ENCODE results near the gene TAPBP.
A peak's percentile ranks its signal among the peaks of the same experiment; 100 is the strongest.

Gene TAPBP

DNA sequence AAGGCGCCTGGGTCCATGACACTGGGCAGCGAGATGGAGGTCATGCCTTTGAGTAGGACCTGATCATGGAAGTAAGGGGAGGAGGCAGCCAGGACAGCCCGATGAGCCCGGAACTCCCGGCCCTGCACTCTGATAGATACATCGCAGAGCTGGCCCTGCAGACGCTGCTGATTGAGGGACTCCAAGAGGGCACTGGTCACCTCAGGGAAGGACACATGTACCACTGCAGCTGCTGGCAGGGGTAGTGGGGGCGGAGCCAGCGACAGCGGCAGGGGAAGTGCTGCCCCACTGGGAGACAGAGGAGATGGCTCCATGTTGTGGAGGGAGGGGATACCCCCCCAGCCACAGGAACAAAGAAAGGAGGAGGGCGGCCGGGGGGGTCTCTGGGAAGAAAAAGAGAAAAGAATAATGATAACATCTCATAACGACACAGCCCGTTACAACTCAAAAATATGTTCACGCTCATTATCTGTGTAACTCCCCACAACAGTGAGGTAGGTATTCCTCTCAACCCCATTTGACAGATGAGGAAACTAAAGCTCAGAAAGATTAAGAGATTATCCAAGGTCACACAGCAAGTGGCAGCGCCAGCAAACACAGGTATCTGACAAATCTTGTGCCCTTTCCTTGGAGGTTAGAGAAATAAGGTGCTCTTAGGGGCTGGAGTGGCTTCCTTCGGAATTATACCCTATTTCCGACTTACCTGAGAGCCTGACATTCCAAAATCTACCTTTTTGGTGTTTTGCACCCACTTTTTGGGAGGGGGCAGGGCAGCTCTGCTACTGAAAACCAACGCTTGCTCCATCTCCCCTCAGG is 2.9 kb upstream of the TAPBP start:
- Histone ChIP-seq H3K9ac (peak overlapping the region in 5 of 11 experiments; percentile 11 to 44 (median 33); a peak in 4 of 22 replicates), H4K20me1 (peaks cover 17 to 62% (median 48%) of the 10 kb centered on the region in 11 experiments; a peak in 21 of 22 replicates), H3K4me1 (peaks cover 68 to 77% (median 76%) of the 10 kb centered on the region in 10 experiments), H3K4me2 (peak overlapping the region; percentile 52 to 100 (median 96)), H3K36me3 (peaks cover 30 to 46% (median 35%) of the 10 kb centered on the region in 11 experiments), H3K4me3 (peak overlapping the region; percentile 44 to 73 (median 56); a peak in 19 of 20 replicates), H3K9me3 (replicated peaks in 1 of 11) (no peaks in the 10 kb centered on the region), H3K27me3 (no peaks in the 10 kb centered on the region), H3K27ac (peak overlapping the region in 3 of 11 experiments; percentile 1 to 20 (median 11); a peak in 4 of 22 replicates)
- TF ChIP-seq Cebpa-rat (IDR thresholded peaks at IDR 0.05): no peak

DNA sequence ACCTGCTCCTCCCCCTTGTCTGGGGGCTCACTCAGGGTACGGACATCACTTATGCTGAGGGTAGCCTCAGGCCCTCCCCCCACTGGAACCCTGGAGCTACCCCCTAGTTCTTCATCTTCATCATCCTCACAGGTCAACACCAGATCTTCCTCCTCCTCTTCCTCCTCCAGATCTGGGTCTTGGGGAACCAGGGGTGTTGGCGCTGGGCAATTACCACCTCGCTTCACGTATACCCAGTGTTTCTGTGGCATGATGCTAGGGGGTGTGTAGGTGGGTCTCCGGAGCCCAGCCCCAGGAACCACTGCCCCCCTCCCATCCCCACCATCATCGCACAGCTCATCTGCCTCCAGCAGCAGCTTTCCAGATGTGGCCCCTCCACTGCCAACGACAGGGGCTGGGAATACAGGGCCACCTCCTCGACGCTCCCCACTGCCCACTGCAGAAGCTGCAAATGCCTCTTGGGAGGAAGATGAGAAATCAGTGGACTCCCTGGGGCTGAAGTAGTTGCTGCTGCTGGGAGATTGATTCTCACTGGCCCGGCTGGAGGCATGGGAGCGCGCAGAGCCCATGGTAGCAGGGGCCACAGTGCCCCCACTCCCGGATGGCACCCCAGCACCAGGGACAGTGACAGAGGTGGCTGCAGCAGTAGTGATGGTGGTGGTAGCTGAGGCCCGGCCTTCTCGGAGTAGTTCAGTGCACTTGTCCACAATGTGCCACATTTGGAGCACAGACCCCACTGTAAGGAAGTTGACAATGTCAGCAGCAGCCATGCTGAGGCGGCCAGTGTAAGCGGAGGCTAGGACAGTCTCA is 2.1 kb upstream of the TAPBP start:
- H3K4me2 ChIP-seq: peak overlapping the region; percentile 85 to 100 (median 98); a peak in 20 of 22 replicates
- H3K4me3 ChIP-seq: 0 out of 20 replicates have a peak overlapping the region, but pooled peaks of 1 of the 10 experiments have one; percentile 91
- H3K36me3 ChIP-seq: peaks cover 28 to 48% (median 39%) of the 10 kb centered on the region in 11 experiments
- TF ChIP-seq Cebpa-rat (IDR thresholded peaks at IDR 0.05): no peak
- H4K20me1 ChIP-seq: peaks cover 25 to 62% (median 50%) of the 10 kb centered on the region in 11 experiments; a peak in 21 of 22 replicates
- peak overlapping the region in 1 of 11 experiments; percentile 90; a peak in 1 of 22 replicates for H3K9ac ChIP-seq
- H3K27me3 ChIP-seq: no peaks in the 10 kb centered on the region
- H3K27ac ChIP-seq: peak overlapping the region in 3 of 11 experiments; percentile 20 to 95 (median 92); a peak in 5 of 22 replicates
- peaks cover 68 to 77% (median 76%) of the 10 kb centered on the region in 10 experiments for H3K4me1 ChIP-seq
- H3K9me3 ChIP-seq (replicated peaks in 1 of 11): no peaks in the 10 kb centered on the region

DNA sequence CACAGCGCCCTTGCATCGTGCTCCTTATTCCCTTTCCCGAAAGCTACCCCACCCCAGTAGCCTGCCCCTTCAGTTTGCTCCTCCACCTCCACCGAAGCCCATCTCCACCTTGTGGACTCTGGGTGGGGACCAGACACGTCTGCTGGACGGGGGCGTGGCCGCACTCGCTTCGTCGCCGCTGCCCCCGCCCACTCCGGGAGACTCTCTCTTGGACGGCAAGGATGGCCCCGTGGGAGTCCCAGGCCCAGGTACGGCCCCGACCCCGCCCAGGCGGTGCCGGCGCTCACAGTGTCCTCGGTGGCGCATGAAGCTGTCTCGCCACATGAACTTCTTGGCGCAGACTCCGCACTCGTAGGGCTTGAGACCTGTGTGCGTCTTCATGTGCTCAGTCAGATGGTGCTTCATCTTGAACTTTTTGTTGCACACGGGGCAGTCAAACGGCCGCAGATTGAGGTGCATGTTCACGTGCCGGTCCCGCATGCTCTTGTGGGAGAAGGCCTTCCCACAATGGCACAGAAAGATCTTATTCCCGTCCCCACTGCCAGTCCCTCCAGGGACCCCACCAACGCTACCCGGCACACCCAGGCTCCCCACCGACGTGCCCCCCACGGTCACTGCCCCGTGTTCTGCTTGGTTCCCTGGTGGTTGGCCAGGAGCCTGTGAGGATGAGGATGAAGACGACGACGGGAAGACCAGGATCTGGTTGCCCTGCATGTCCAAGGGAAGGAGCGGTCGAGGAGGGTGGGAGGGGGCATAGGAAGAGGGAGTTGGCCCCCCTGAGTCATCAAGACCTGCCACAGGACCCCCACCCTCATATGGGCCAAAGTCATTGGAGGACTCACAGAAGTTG is 1.3 kb upstream of the TAPBP start:
- H3K27ac ChIP-seq: peak overlapping the region; percentile 88 to 99 (median 95)

GRCh38 chr6:33314515-33314942 is 651 bp upstream of the TAPBP start:
- Histone ChIP-seq H4K20me1 (peaks cover 30 to 61% (median 48%) of the 10 kb centered on the region in 11 experiments; a peak in 21 of 22 replicates), H3K4me3 (peak overlapping the region; percentile 75 to 91 (median 84)), H3K9ac (peak overlapping the region; percentile 90 to 97 (median 92)), H3K27me3 (no peaks in the 10 kb centered on the region), H3K4me2 (peak overlapping the region; percentile 85 to 100 (median 98)), H3K9me3 (replicated peaks in 1 of 11) (no peaks in the 10 kb centered on the region), H3K36me3 (peaks cover 26 to 48% (median 39%) of the 10 kb centered on the region in 11 experiments), H3K27ac (peak overlapping the region; percentile 88 to 99 (median 95)), H3K4me1 (peaks cover 56 to 66% (median 63%) of the 10 kb centered on the region in 10 experiments)
- no peak for TF ChIP-seq Cebpa-rat (IDR thresholded peaks at IDR 0.05)

More for the DNA sequence above, 1.3 kb upstream of the TAPBP start:
- Histone ChIP-seq H3K4me2 (peak overlapping the region; percentile 85 to 100 (median 98)), H3K9me3 (replicated peaks in 1 of 11) (no peaks in the 10 kb centered on the region), H3K4me1 (peaks cover 62 to 72% (median 70%) of the 10 kb centered on the region in 10 experiments), H4K20me1 (peaks cover 26 to 62% (median 51%) of the 10 kb centered on the region in 11 experiments; a peak in 21 of 22 replicates), H3K9ac (peak overlapping the region; percentile 90 to 97 (median 92); a peak in 20 of 22 replicates), H3K27me3 (no peaks in the 10 kb centered on the region), H3K36me3 (peaks cover 28 to 48% (median 39%) of the 10 kb centered on the region in 11 experiments), H3K4me3 (peak overlapping the region; percentile 75 to 91 (median 84))
- TF ChIP-seq Cebpa-rat (IDR thresholded peaks at IDR 0.05): no peak

DNA sequence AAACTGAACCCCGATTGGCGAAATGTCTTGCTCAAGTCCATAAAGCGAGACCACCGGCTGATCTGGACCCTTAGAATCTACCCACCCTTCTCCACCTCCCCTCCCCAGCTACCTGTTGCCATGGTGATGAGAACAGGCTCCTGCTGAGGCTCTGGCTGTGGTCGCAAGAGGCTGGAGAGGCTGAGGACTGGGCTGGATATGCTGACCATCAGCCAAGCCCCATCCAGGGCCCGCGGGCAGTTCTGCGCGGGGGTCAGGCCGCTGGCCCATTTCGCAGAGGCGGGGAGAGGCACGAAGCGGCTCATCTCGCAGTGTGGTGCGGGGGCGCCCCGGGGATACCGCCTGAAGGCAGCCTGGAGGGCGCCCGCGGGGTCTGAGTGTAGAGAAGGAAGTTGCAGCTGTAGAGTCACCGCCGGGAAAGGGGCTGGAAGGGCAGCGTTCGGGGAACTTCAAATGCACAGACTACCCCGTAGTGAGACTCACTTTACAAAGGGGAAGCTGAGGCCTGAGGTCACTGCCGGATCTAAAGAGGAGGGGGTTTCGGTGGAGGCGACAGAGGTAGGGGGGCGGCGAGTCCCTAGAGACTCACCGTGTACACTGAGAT is 671 bp downstream of the TAPBP start:
- Histone ChIP-seq H3K27me3 (no peaks in the 10 kb centered on the region), H3K9me3 (replicated peaks in 1 of 11) (no peaks in the 10 kb centered on the region), H3K36me3 (peaks cover 24 to 48% (median 40%) of the 10 kb centered on the region in 11 experiments), H3K9ac (peak overlapping the region; percentile 90 to 97 (median 92)), H3K4me2 (peak overlapping the region; percentile 85 to 100 (median 98)), H3K4me3 (peak overlapping the region; percentile 75 to 91 (median 84)), H3K27ac (peak overlapping the region; percentile 88 to 99 (median 95)), H4K20me1 (peaks cover 32 to 61% (median 48%) of the 10 kb centered on the region in 11 experiments; a peak in 21 of 22 replicates), H3K4me1 (peaks cover 43 to 53% (median 50%) of the 10 kb centered on the region in 10 experiments)
- TF ChIP-seq Cebpa-rat (IDR thresholded peaks at IDR 0.05): no peak

GRCh38 chr6:33312361-33313104 is 1.3 kb downstream of the TAPBP start:
- H3K4me2 ChIP-seq: peak overlapping the region; percentile 85 to 100 (median 98)
- TF ChIP-seq Cebpa-rat (IDR thresholded peaks at IDR 0.05): no peak
- H4K20me1 ChIP-seq: peaks cover 38 to 67% (median 53%) of the 10 kb centered on the region in 11 experiments; a peak in 21 of 22 replicates
- H3K9me3 ChIP-seq (replicated peaks in 1 of 11): no peaks in the 10 kb centered on the region
- peaks cover 41 to 51% (median 48%) of the 10 kb centered on the region in 10 experiments for H3K4me1 ChIP-seq
- peak overlapping the region; percentile 90 to 97 (median 92) for H3K9ac ChIP-seq
- peak overlapping the region; percentile 75 to 91 (median 84) for H3K4me3 ChIP-seq
- H3K27me3 ChIP-seq: no peaks in the 10 kb centered on the region
- peaks cover 24 to 54% (median 44%) of the 10 kb centered on the region in 11 experiments for H3K36me3 ChIP-seq
- peak overlapping the region; percentile 88 to 99 (median 95) for H3K27ac ChIP-seq

DNA sequence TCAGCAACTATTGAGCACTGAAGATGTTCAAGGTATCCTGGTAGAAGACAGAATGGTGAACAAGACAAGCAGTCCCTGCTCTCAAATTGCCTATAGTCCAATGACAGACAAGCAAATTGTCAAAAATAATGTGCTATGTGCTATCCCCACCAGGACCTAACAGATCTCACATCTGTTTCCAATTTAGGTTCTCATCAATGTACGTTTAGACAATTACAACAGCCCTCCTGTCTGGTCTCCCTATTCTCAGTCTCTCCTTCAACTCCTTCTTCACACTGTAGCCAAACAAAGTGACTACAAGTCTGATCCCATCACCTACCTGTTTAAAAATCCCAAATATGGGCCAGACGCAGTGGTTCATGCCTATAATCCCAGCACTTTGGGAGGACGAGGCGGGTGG is 7.5 kb downstream of the TAPBP start:
- peaks cover 31 to 100% (median 79%) of the 10 kb centered on the region in 11 experiments for H4K20me1 ChIP-seq
- no peak overlapping the region for H3K9ac ChIP-seq
- peaks cover 73 to 100% (median 97%) of the 10 kb centered on the region in 11 experiments for H3K36me3 ChIP-seq
- H3K4me1 ChIP-seq: peaks cover 16 to 61% (median 26%) of the 10 kb centered on the region in 10 experiments
- H3K27me3 ChIP-seq: no peaks in the 10 kb centered on the region
- no peak overlapping the region for H3K4me3 ChIP-seq
- no peak overlapping the region for H3K27ac ChIP-seq
- H3K9me3 ChIP-seq (replicated peaks in 1 of 11): no peaks in the 10 kb centered on the region
- TF ChIP-seq Cebpa-rat (IDR thresholded peaks at IDR 0.05): no peak
- H3K4me2 ChIP-seq: peak overlapping the region in 9 of 11 experiments; percentile 7 to 61 (median 29); a peak in 13 of 22 replicates
